Bronchial epithelial cell (primary cell): ENCODE data around the gene KLF13. TPM values are rescaled to one million over a fixed set of nuclear protein-coding genes. Genes with fewer than 3 reads are reported as not detected.

Experiments used
- DNase-seq: peaks from one replicate; pipeline ENCODE4 v3.0.0-alpha.2; 2010; ENCODE audit warnings: low read depth
- FAIRE-seq: peaks from 2 replicates; lab custom pipeline; 2011; peaks lifted over from hg19 to GRCh38; lab: Jason Lieb, UNC
- H3K27me3 ChIP-seq: 2 replicates; pipeline ENCODE4 v1.5.1; 2011; ENCODE audit warnings: low read length; ENCODE audit not compliant: control insufficient read depth, insufficient read depth
- H3K36me3 ChIP-seq: 2 replicates; pipeline ENCODE4 v1.5.1; 2011; ENCODE audit warnings: low read length; ENCODE audit not compliant: control insufficient read depth, insufficient read depth
- H3K4me3 ChIP-seq: 2 replicates; pipeline ENCODE4 v1.5.1; 2011; ENCODE audit warnings: mild to moderate bottlenecking, low read depth, low read length, control low read depth
- CTCF ChIP-seq: IDR thresholded peaks from 2 replicates; pipeline ENCODE4 v1.5.1; 2011; ENCODE audit warnings: mild to moderate bottlenecking, moderate library complexity, low read length, control low read depth, inconsistent platforms; ENCODE audit not compliant: insufficient read depth, severe bottlenecking
- total RNA-seq: library from RNA; depleted of rRNA; stranded (reverse); fragments of >200 nt; gene quantifications from 2 replicates; pipeline ENCODE4 v1.2.1, GENCODE V29; 2014

The KLF13 gene
- total RNA-seq, 1 donor from 2014 or later = 58.7 TPM

GRCh38 chr15:31301673-31301990, 25.0 kb upstream of the KLF13 start:
- Histone ChIP-seq H3K27me3 (no peaks in the 10 kb centered on the region), H3K36me3 (no peaks in the 10 kb centered on the region), H3K4me3 (no peak overlapping the region)
- no peak for FAIRE-seq
- no peak for DNase-seq
- no peak for TF ChIP-seq CTCF

GRCh38 chr15:31302029-31302657, 24.5 kb upstream of the KLF13 start:
- Histone ChIP-seq H3K36me3 (no peaks in the 10 kb centered on the region), H3K27me3 (peaks cover 3% of the 10 kb centered on the region), H3K4me3 (no peak overlapping the region)
- TF ChIP-seq CTCF = no peak
- FAIRE-seq = no peak
- DNase-seq = no peak

GRCh38 chr15:31302778-31303725, 23.6 kb upstream of the KLF13 start:
- FAIRE-seq (no peak), DNase-seq (peak; percentile 16)
- Histone ChIP-seq H3K36me3 (no peaks in the 10 kb centered on the region), H3K27me3 (peaks cover 8% of the 10 kb centered on the region), H3K4me3 (no peak overlapping the region)
- peak; percentile 1 for TF ChIP-seq CTCF

GRCh38 chr15:31303726-31304648, 22.6 kb upstream of the KLF13 start:
- FAIRE-seq (no peak), DNase-seq (no peak)
- Histone ChIP-seq H3K36me3 (no peaks in the 10 kb centered on the region), H3K27me3 (peaks cover 12% of the 10 kb centered on the region), H3K4me3 (no peak overlapping the region)
- TF ChIP-seq CTCF = no peak

- peaks cover 12% of the 10 kb centered on the region for H3K27me3 ChIP-seq
- no peak for DNase-seq
Measured at GRCh38 chr15:31304751-31305365, 21.8 kb upstream of the KLF13 start.

More at GRCh38 chr15:31304751-31305365, 21.8 kb upstream of the KLF13 start:
- TF ChIP-seq CTCF = no peak
- Histone ChIP-seq H3K36me3 (no peaks in the 10 kb centered on the region), H3K4me3 (no peak overlapping the region)
- FAIRE-seq = no peak
